Left forelimb (tissue), 1 donor: ENCODE data around the gene ZDHHC4.

ENCODE experiments used
- DNase-seq: peaks from one replicate; pipeline ENCODE4 v3.0.0-alpha.2; 2018; ENCODE audit warnings: low spot score

ZDHHC4 gene

GRCh38 chr7:6606866-6607583 lies 29.8 kb downstream of the ZDHHC4 start:
- DNase-seq: no peak

- DNase-seq: no peak
Observed at GRCh38 chr7:6607651-6608051, 30.4 kb downstream of the ZDHHC4 start.

GRCh38 chr7:6608081-6608480 lies 30.8 kb downstream of the ZDHHC4 start:
- no peak for DNase-seq

- no peak for DNase-seq
Observed at GRCh38 chr7:6608794-6609193, 31.5 kb downstream of the ZDHHC4 start.

- DNase-seq: no peak
Observed at GRCh38 chr7:6612819-6613218, 35.6 kb downstream of the ZDHHC4 start.

- no peak for DNase-seq
Observed at GRCh38 chr7:6613706-6614105, 36.5 kb downstream of the ZDHHC4 start.

GRCh38 chr7:6614953-6615722 lies 37.9 kb downstream of the ZDHHC4 start, which contains the start of gene ZNF853:
ZNF853 (plus strand) TSS chr7:6615610; CDS start chr7:6616175, 565 bp downstream.
- no peak for DNase-seq

- DNase-seq: no peak
Observed at GRCh38 chr7:6615723-6616555, 38.7 kb downstream of the ZDHHC4 start.

GRCh38 chr7:6616854-6617643 lies 39.8 kb downstream of the ZDHHC4 start:
- DNase-seq: no peak

GRCh38 chr7:6618621-6619020 lies 41.4 kb downstream of the ZDHHC4 start:
- DNase-seq: no peak

GRCh38 chr7:6619961-6620360 lies 42.7 kb downstream of the ZDHHC4 start:
- DNase-seq: no peak

- no peak for DNase-seq
Observed at GRCh38 chr7:6621195-6622133, 44.2 kb downstream of the ZDHHC4 start.

GRCh38 chr7:6622134-6622710 lies 45.0 kb downstream of the ZDHHC4 start:
- DNase-seq: no peak

- no peak for DNase-seq
Observed at GRCh38 chr7:6623589-6624245, 46.5 kb downstream of the ZDHHC4 start.

GRCh38 chr7:6624246-6624611 lies 47.0 kb downstream of the ZDHHC4 start:
- DNase-seq: no peak

- no peak for DNase-seq
Observed at GRCh38 chr7:6628045-6628444, 50.8 kb downstream of the ZDHHC4 start.

GRCh38 chr7:6630007-6630849 lies 53.0 kb downstream of the ZDHHC4 start:
- no peak for DNase-seq

GRCh38 chr7:6631605-6632004 lies 54.4 kb downstream of the ZDHHC4 start:
- no peak for DNase-seq

- no peak for DNase-seq
Observed at GRCh38 chr7:6634021-6634420, 56.8 kb downstream of the ZDHHC4 start.
